Activated CD8-positive, alpha-beta memory T cell treated with anti-CD3 and anti-CD28 coated beads, Interleukin-2, amount 50 U/mL, for 24 hours (primary cell): ENCODE data around the gene CFAP65.

Experiments used
- DNase-seq: peaks from one replicate; pipeline ENCODE4 v3.0.0-alpha.2; 2020; ENCODE audit errors: extremely low read depth

The CFAP65 gene, protein sequence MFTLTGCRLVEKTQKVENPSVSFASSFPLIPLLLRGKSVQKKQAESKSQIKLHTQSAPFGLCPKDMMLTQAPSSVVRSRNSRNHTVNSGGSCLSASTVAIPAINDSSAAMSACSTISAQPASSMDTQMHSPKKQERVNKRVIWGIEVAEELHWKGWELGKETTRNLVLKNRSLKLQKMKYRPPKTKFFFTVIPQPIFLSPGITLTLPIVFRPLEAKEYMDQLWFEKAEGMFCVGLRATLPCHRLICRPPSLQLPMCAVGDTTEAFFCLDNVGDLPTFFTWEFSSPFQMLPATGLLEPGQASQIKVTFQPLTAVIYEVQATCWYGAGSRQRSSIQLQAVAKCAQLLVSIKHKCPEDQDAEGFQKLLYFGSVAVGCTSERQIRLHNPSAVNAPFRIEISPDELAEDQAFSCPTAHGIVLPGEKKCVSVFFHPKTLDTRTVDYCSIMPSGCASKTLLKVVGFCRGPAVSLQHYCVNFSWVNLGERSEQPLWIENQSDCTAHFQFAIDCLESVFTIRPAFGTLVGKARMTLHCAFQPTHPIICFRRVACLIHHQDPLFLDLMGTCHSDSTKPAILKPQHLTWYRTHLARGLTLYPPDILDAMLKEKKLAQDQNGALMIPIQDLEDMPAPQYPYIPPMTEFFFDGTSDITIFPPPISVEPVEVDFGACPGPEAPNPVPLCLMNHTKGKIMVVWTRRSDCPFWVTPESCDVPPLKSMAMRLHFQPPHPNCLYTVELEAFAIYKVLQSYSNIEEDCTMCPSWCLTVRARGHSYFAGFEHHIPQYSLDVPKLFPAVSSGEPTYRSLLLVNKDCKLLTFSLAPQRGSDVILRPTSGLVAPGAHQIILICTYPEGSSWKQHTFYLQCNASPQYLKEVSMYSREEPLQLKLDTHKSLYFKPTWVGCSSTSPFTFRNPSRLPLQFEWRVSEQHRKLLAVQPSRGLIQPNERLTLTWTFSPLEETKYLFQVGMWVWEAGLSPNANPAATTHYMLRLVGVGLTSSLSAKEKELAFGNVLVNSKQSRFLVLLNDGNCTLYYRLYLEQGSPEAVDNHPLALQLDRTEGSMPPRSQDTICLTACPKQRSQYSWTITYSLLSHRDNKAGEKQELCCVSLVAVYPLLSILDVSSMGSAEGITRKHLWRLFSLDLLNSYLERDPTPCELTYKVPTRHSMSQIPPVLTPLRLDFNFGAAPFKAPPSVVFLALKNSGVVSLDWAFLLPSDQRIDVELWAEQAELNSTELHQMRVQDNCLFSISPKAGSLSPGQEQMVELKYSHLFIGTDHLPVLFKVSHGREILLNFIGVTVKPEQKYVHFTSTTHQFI (N-terminal part only)

DNA sequence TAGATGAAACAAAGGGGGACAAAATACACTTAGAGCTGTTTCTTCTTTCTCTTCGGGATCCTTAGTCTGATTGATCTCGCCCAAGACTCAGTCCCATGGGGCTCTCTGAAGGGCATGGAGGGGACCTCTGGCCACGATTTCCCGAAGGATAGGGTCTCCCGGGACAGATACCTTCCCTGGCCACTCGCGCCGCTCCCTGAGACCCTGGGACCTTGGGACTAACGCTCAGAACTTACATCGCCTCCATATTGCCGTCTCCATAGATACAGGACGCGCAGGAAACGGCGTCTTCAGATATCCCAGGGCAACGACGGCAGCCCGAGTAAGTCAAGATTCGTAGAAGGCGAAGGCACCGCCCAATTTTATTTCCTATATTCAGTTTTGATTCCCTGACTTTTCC is at the start of gene CFAP65:
CFAP65 (minus strand) TSS at position 265 of the 400 bp plus-strand sequence. CDS start 2,468 bp downstream, outside the sequence.
- peak; percentile 5 for DNase-seq

DNA sequence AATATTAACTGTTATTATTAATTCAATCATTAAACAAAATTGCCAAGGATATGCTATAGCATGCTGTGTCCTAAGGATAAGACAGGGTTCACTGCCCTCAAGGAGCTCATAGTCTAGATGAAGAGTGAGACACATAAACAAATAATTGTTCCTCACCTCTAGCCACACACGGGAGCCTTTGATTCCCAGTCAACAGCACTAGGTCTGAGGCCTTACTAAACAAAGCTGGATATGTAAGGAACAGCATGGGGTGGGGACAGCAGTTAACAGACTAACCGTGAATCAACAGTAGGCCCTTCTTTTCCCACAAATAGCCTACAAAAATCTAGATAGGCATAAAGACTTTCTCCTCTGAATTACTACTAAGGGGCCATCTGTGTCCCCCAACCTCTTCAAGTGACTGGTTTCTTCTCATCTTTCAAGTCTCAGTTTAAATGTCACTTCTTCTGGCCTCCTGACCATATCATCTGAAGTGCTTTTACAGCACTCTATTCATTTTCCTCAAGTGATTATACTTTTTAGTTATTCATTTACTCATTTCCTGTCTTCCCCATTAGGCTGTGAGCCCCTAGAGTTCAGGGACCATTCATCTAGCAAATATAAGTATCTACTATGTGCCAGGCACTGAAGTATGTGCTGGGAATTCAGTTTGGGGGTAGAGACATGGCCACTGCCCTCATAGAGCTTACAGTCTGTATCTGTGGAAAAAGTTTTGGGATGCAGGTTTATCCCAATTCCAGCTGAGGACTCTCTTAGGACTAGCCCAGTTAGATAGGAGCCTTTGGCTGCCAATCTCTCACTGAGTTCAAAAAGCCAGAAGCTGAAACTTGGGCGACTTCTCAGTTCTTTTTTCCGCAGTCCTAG is 49.4 kb upstream of the CFAP65 start:
- no peak for DNase-seq

DNA sequence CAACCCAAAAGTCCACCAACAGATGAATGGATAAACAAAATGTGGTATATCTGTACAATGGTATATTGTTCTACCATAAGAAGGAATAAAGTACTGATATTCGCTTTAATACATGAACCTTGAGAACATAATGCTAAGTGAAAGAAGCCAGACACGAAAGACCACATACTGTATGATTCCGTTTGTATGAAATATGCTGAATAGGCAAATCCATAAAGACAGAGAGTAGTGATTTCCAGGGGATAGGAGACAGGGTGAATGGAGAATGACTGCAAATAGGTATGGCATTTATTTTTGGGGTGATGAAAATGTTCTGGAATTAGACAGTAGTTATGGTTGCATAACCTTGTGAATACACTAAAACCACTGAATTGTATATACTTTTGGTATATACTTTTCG is 48.0 kb upstream of the CFAP65 start:
- DNase-seq: no peak

DNA sequence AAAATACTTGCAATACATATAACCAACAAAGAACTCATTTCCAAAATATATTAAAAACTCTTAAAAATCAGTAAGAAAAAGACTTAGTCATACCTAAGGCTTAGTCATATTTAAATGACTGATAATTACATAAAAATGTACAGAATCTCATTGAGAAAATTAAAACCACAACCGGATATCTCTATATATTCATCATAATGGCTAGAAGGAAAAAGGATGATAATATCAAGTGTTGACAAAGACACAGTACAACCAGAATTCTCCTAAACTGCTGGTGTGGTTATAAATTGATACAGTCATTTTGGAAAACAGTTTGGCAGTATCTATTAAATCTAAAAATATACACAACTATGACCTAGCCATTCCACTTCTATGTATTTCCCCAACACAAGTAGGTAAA is 46.5 kb upstream of the CFAP65 start:
- no peak for DNase-seq

DNA sequence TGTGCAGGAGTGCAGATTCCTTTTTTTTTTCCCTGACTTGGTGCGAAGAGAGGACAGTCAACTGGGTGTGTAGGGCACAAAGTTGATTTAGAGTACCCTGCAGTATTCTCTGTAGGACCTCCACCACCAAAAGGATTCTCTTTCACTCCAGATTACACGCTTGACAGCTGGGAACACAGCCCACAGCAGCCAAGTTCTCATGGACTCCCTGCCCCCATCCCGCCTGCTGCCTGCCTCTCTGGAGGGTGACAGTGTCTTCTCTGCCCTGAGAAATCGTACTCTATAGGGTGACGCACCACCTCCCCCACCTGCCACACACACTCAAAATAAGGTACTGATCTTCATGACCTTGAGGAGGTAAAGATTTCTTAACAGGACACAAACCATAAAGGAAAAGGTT is 46.0 kb upstream of the CFAP65 start:
- DNase-seq: no peak

DNA sequence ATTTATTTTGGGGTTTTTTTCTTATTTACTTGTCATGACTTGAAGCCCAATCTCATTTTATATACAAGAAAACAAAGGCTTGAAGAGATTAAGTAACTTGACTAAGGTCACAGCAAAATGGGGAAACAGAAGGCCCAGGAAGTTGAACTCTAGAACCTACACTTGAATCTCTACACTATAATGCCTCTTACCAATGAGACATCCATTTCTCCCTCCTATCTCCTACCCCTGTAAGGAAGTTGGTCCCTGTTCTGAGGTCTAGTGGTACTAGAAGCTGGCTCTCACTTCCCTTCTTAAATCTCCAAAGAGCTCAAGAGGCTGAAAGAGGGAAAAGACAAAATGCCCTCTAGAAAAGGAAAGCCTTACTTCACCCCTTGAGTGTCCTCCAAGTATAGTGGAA is 44.9 kb upstream of the CFAP65 start:
- DNase-seq: no peak

DNA sequence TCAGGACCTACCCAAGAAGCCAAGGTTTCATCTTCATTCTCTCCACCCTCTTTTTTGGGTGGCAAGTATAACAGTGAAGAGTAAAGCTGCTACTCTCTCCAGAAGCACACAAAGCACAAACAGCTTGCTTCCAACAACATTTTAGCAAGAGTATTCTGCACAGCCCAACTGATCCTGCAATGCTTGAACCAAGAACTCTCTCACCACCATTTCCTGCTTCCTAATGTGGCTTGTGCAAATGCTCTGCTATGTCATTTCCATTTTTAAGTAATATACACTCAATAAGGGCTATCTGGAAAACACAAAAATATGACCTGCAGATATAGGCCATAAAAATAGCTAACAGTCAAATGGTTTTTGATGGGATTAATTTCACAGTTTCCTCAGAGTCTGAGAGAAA is 43.5 kb upstream of the CFAP65 start:
- DNase-seq: no peak

DNA sequence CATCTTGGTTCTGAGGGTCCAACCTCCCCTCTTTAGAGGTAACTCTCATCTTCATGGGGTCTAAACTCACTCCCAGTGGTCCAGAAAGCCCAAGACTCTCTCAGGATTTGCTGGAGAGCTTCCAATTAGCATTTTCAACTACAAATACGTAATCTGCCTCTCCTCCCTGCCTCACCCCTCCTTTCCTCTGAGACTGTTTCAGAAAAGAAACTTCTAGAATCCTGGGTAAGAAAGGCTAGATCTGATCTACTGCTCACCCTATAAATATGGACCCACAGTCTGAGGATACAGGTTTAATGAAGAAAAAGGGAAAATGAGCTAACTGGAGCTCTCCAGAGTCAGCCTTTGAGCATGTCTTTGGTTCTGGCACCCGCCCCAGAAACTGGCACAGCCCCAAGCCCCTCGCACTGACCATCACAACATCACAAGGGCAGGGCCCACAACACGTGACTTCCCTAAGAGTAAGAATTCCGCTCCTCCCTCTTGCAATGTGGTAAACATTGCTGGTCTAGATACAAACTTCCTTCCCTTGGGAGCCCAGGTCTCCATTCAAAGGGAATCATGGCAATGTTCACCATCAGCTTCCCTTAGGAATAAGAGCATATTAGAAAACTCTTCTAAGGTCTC is 41.1 kb upstream of the CFAP65 start:
- no peak for DNase-seq

DNA sequence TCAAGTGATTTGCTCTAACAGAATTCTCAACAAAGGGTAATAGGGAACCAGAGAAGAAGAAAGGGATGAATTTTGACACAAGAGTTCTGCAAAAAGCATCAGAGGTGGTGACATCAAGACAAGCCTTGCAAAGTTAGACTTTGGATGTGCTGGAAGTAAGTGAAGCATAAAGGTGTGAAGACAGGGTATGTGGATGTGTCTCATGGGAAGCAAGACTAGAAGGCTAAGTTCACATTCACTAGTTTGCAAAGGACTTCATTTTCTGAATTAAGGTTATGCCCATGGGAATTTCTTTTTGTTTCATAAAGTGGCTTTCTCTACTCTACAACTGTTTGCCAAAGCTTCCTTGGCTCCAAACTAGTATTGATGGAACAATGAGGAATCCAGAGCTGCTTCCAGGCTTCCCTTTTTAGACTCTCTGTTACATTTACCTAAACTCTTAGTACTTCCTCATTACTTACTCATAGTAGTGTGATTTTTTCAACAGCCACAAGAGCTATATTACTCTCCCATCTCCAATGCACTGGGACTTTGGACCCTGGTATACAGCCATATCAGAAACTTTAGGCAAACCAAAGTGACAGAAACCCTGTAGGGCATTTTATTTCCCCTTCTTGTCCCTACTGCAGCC is 40.5 kb upstream of the CFAP65 start:
- no peak for DNase-seq

DNA sequence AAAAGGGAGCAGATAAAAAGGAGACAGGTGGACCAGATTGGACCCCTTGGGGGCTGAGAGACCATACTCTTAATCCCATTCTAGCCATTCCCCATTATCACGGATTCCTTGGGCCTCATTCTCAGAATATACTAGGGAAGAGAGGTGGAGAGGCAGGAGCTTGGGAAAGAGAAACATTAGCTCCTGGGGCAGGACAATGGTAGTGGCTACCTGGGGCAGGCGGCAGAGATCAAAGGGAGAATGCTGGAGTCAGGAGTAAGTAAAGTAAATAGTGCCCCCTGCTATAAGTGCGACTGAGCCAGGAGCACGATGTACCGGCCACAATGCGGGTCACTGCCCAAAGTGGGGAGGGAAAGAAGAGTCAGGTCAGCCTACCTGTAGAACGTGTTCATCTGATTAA is 39.8 kb upstream of the CFAP65 start:
- no peak for DNase-seq

DNA sequence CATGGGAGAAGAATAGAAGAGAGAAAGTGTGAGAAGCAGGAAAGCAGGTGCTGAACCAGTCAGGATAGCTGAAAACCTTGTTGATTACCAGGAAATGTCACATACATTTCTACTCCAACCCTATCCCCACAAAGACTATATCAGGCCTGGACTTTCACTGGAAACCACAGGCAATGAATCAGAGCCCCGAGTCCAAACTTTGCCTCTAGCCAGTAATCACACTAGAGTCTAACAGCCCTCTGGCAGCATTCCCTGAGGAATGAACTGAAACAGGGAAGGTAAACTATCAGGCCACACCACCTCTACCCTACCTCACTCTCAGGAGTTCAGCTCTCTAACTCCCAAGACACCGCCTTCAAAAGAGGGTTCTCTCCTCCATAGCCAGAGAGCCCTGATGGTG is 38.1 kb upstream of the CFAP65 start:
- DNase-seq: no peak

DNA sequence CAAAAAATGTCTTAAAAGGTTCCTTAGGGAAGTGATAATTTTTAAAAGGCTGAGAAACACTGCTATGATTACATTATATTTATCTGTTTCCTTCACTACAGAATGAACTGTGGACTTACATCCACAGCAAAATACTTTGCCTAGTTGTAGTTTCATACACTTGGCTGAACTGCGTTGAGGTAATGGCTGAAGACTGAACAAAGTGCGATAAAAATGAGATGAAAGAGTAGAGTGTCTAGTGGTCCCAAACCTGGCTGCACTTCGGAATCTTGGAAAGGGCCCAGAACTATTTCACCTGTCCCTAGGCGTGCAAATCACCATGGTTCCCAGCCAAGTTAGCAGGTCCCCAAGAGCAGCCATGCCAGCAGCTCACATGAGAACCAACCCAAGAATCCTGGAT is 37.6 kb upstream of the CFAP65 start:
- no peak for DNase-seq

DNA sequence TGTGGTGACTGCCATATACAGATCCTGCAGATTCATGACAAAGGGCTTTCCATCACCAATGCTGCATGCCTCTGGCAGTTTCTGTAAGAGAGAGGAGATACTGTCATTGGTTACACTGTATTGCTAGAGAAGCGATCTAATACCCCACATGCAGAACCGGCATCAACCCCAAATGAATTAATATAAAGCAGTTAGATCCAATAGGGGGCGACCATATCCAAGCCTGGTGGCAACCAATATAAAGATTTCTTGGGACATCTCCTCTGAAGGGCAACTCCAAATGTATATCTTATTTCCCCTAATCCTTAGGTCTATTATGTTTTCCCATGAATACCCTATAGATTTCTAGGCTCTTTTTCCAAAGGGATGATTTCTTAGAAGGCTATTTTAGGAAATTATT is 36.8 kb upstream of the CFAP65 start:
- no peak for DNase-seq

DNA sequence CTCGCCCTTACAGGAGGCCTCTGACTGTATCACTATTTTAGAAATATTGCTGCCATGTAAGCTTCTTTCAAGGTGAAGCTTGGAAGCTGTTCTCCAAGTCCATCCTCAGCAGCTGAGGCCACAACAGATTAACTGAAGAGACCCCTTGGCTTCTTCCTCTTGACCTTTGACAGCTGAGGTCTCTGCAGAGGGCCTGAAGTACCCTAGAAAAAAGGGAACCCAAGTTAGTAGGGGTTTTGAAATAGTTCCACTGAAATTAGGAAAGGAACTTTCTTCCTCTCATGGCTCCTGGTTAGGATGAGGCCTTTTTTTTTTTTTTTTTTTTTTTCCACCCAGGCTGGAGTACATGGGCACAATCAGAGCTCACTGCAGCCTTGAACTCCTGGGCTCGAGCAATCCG is 34.9 kb upstream of the CFAP65 start:
- no peak for DNase-seq

DNA sequence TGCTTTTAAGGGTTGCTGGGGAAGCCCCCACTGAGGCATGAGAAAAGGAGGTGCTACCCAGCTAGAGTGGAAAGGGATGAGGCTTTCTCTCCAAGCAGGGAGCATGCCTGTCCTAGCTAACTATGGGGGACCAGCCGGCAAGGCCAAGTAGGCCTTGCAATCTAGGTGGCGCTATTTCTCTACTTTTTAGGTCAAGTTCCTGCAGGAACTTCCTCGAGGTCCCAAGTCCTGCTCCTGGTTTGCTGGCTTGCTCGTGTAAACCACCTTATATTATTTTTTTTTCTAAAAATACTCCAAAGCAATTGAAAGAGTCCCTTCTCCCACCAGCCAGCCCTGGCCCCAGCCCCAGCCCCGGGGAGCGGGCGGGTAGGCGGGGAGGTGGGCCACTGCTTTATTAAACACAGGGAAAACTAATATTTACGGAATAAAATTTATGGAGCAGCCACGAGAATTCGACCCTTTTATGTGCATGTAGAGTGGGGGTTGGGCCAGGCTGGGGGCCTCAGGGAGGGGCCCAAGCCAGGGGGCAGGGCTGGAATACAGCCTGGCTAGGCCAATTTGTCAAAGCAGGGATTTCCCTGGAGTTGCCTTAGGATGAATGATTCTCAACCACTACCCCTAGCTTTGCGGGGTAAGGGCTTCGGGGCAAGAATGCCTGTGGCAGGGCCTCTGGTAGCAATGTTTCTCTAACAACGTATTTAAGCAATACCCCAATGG is 32.3 kb upstream of the CFAP65 start:
- DNase-seq: no peak

DNA sequence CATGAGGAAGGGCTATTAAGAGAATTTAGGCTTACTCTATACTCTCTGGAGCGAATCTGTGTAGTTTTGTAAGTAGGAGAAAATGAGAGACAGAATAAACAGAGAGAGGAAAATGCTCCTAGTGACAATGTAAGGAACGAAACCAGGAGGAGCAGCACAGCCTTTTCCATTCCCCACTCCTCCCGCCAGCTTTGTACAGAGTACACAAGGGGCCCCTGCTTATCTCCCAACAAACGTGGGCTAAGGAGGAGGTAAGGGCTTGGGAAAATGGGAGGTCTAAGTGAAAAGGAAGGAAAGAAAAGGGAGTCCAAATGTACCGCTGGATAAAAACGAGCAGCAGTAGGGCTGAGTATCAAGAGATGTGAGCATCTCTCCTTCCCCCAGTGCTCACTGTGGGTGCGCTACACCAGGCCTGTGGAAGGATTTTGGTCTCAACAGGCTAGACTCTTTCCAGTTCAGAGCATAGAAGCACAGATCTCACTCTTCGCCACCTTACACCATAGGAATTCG is 31.5 kb upstream of the CFAP65 start:
- no peak for DNase-seq

DNA sequence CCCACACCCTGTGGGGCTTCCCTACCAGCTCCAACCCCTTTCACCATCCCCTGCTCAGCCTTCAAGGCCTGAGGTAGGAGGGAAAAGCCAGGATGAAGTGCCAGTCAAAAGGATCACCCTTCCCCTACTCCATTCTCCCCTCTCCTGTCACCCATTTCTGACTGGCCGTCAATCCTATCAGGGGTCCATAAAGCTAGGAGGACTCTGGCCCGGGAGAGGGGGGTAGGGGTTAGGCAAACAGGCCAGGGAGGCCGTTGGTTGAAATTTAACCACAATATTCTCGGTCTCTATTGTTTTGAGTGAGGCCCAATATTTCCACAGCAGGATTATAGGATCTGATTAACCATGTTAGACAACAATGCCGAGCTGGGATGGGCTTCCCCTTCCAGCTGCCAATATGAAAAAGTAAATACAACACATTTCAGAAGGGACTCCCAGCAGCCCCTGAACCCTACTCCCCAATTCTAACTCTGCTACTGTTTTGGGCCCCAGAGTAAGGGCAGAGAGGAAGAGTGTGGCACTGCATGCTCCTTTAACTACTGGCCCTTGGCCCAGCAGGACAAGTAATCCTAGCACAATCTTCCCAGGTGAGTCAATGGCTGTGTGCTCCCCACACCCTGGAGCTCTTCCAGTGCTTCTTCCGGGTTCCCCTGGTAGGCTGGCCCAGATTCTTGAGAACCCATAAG is 30.0 kb upstream of the CFAP65 start:
- no peak for DNase-seq

DNA sequence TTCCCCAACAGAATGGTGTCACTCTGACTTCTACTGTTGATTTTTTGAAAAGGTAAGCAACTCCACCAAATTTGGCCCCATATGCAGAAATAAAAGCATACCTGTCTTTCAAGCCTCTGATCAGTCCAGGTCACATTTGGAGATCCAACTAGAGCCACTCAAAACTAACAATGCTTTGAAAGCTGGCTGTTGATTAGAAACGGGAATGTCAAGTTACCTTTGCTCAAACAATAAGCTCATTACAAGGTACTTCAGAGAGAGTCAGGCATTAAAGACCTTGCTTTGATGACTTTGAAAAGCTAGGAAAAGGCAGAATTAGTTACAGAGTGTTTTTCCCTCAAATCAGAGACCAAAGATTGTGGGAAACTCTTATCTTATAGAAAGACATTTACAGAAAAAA is 24.2 kb upstream of the CFAP65 start:
- no peak for DNase-seq

DNA sequence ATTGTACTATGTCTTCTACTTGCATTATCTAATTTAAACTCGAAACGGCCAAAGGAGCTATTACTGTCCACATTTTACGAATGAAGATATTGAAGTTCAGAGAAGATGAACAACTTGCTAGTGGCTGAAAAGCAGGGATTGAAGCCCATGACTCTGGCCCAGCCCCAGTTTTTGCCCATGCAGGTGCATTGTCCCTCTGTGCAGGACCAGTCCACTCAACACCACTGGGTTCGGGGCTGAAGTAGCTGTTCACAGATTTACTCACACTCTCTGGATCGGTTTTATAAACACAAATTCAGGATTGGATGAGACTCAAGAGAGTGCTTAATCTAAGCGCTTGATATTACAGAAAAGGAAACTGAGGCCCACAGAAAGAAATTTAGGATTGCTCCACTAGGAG is 20.8 kb upstream of the CFAP65 start:
- DNase-seq: no peak
